GM10266 (cell line): ENCODE data around the gene AP1S1.
A peak's percentile ranks its signal among the peaks of the same experiment; 100 is the strongest.

ENCODE experiments used
- DNase-seq: peaks from one replicate; pipeline ENCODE4 v3.0.0; 2012; ENCODE audit errors: extremely low spot score
- TF ChIP-seq, protein P1 (sequence below): IDR thresholded peaks from 2 replicates; pipeline ENCODE4 v1.5.1; 2012; ENCODE audit warnings: mild to moderate bottlenecking, low read depth; ENCODE audit not compliant: control insufficient read depth, insufficient read depth; ENCODE audit errors: missing control alignments

AP1S1 gene

DNA sequence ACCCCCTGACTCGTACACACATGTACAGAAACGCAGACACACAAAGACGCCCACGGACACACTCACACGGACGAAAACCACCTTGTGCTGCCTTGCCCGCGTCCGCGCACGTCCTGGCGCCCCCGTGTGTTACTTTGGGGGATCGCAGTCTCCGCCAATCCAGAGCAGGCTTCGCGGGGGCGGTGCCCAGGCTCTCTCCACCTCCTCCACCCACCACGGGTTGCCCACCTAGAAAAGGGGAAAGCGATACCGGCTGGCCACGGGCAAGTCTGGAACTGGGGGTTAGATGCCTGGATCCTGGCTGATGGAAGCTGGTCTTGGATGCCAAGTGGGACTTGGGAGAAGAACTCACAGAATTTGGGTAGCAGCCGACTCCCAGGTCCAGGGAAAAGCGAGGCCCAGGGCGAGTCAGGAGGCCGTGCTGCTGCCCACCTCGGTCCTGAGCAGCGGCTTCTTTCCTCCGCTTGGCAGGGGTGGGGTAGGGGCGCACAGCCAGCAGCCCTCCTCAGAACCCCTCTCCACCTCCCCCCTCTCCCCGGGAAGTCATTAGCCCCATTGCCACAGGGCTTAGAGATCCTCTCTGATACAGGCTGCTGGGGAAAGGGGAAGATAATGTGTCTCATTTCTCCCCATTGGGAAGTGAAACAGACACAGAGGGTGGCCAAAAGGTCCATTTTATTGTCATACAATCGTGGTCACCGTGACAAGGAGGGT lies 15.7 kb downstream of the AP1S1 start:
- peak; percentile 81 for DNase-seq
- TF ChIP-seq, protein P1, sequence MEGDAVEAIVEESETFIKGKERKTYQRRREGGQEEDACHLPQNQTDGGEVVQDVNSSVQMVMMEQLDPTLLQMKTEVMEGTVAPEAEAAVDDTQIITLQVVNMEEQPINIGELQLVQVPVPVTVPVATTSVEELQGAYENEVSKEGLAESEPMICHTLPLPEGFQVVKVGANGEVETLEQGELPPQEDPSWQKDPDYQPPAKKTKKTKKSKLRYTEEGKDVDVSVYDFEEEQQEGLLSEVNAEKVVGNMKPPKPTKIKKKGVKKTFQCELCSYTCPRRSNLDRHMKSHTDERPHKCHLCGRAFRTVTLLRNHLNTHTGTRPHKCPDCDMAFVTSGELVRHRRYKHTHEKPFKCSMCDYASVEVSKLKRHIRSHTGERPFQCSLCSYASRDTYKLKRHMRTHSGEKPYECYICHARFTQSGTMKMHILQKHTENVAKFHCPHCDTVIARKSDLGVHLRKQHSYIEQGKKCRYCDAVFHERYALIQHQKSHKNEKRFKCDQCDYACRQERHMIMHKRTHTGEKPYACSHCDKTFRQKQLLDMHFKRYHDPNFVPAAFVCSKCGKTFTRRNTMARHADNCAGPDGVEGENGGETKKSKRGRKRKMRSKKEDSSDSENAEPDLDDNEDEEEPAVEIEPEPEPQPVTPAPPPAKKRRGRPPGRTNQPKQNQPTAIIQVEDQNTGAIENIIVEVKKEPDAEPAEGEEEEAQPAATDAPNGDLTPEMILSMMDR: peak; percentile 96

DNA sequence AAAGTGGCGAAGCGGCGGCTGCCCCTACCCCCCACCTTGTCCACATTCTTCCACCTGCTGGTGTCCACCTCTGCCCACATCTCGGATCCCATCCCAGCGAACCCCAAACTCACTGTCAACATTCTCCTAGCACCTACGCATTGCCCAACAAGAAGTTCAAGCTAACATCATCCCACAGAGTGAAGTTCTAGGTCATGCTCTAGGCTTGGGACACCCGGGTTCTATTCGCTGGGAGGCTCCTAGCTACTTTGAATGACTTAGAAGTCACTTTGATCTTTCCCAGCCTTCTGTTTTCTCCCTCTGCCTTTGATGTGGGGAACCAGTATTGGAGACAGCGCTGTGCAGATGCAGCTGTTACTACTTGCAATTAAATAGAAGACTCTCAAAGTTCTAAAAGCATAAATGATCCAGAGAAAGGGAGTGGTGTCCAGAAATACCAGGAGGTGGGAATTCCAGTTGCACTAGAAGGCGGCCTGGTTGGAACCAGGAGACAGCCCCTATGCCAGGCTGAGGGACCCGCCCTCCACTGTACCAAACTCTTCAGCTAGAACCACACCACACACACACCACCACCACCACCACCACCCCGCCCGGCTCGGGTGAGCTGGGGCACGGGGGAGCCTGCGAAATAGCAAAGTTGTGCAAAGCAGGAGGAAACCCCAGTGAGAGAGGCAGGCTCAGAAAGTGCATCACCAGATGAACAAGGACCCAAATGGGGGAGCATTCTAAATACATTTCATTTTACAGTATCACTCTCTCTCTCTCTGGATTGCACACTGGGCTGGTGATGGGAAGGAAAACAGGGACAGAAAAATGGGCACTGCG lies 16.6 kb downstream of the AP1S1 start:
- TF ChIP-seq, protein P1: no peak
- no peak for DNase-seq

DNA sequence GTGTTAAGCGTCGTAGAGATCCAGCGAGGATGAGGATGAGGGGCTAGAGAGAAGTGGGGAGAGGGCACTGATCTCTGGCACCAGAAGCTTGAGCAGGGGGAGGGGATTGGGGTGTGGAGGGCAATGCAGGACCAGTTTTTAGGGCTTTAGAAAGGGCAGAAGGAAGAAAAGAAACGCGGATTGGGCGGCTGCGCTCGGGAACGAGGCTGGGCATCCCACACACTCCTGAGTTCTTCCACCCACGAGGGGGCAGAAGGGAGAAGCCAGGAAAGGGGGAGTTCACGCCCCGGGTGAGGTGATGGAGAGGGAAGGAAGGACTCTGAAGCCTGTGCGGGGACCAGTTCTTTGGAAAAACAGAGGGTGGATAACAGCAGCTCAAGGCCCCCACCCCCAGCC lies 17.2 kb downstream of the AP1S1 start:
- no peak for DNase-seq
- TF ChIP-seq, protein P1: peak; percentile 14

DNA sequence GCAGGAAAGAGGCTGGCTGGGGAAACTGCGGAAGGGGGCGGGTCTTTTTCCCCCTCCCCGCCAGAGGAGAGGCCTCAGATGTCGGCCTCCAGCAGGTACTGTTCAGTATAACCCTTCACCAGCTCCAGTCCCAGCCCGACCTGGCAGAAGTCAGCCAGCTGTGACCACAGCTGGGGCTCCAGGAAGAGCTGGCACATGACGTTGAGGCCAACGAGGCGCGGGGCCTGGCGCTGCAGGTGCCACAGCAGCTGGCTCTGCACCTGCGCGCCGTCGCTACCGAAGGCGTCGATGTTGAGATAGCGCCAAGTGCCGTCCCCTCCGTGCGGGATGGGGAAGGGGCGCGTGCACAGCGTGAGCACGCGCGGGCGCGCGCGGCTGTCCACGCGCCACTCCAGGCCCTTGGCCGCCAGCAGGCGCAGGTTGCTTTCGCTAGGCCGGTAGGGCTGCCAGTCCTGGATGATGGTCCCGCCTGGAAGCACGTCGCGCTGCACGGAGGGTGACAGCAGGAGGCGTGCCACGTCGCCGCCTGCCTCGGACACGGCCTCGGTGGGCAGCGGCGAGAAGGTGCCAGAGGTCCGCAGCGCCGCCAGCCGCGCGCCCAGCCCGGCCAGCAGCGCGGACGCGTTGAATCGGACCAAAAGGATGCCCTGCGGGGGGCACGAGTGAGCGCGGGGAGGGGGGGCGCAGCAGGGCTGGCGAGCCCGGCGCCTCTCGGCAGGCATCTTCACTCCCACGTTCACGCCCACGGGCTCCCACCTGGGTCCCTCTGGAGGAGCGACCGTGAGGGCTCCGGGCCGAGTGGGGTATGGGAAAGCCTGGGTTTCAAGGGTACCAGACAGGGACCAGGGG lies 18.0 kb downstream of the AP1S1 start:
- DNase-seq: no peak
- TF ChIP-seq, protein P1: no peak

DNA sequence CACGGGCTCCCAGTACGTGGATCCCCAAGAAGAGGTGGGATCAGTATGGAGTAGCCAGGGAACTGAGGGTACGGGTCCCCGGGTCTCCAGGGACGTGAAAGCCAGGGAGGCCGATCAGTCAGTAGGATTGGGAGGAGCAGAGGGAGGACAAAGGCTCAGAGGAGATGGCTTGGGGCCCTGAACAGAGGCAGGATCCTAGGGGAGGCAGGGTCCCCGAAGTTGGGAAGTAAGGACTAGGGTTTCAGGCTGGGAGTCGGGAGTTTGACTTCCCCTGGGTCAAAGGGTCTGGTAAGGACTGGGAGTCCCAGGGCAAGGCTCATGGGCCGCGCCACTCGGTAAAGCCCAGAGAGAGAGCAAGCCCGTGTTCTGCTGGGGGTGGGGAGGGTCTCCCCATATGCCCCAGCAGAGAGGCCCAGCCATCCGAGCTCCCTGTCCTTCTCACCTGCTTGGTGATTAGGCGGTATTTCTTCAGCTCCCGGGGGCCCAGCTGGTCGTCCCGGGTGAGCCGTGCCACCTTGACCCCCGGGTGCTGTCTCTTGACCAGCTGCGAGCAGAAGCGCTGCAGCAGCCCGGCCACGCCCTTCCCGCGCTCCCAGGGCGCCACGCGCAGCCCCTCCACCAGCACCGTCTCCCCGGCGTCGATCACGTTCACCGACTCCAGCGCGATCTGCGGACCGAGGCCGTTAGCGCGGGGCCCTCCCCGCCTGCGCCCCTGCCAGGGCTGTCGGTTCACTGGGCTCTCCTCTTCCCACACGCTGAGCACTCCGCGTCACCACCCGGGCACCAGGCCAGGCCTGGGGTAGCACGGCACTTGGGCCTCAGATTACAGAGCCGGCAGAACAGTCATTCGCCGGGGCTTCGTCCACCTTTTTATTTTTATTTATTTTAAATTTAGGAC lies 18.8 kb downstream of the AP1S1 start:
- no peak for DNase-seq
- TF ChIP-seq, protein P1: no peak

DNA sequence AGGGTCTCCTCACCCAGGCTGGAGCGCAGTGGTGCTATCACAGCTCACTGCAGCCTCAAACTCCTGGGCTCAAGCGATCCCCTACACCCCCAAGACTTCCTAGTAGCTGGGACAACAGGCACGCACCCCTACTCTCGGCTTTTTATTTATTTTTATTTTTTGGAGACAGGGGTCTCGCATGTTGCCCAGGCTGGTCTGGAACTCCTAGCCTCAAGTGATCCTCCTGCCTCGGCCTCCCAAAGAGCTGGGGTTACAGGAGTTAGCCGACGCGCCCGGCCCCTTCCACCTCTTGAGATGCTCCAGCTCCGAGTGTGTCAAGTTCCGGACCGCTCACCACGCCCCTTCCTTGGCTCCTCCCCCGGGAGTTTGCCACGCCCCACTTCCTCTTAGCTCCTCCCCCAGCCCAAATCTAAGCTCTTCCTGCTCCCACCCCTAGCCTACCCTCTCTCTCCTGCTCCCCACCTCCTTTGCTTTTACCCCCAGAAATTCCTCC lies 19.5 kb downstream of the AP1S1 start:
- TF ChIP-seq, protein P1: no peak

More for the DNA sequence above, 19.5 kb downstream of the AP1S1 start:
- peak; percentile 90 for DNase-seq
